ENCODE data around the gene VPS50. TPM values are rescaled to one million over a fixed set of nuclear protein-coding genes. Genes with fewer than 3 reads are reported as not detected.

The VPS50 gene
- total and polyA plus RNA-seq, 2 donors (not counting 3 experiments of a cell fraction or from before 2014, with no cell fraction given), result 6.6 to 25.6 TPM

DNA sequence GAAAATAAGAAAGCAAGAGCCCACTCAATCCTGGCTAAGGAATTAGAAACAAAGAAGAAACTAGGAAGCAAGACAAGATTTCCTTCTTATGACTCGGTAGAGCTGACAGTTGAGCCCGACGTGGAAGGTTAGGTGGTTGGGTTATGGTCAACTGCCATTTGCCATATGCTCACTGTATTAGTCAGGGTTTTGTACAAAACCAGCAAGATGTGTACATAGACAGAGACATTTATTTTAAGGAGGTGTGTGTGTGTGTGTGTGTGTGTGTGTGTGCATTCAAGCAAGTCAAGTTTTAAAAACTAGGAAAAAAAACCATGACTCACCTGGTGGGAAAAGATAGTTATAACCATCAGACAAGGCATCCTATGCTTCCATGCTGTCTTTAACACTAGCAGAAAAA, 158.5 kb downstream of the VPS50 start:
- POLR2A ChIA-PET, result no interaction called here
- Histone ChIP-seq H3K4me2 (ENCODE audit: insufficient read depth, low read length) (no peak overlapping the region), H3K27me3 (ENCODE audit: control insufficient read depth in 2 of 2, insufficient read depth in 2 of 2, low read length in 2 of 2) (peaks cover 5 to 16% of the 10 kb centered on the region in 2 experiments), H3K4me3 (replicated peaks in 1 of 3; ENCODE audit: insufficient read depth in 1 of 3, low read depth in 1 of 3, low read length in 3 of 3) (no peak overlapping the region), H3K36me3 (ENCODE audit: control insufficient read depth in 2 of 2, extremely low read depth in 1 of 2, insufficient read depth in 2 of 2, low read length in 2 of 2) (no peaks in the 10 kb centered on the region), H3K9ac (replicated peaks; ENCODE audit: extremely low read depth, insufficient read depth, low read length) (no peak overlapping the region), H3K27ac (ENCODE audit: insufficient read depth, low read depth, low read length) (no peak overlapping the region), H4K20me1 (replicated peaks; ENCODE audit: control insufficient read depth, extremely low read depth, insufficient read depth, low read length) (no peaks in the 10 kb centered on the region), H3K9me1 (replicated peaks; ENCODE audit: control insufficient read depth, extremely low read depth, insufficient read depth, low read length) (no peaks in the 10 kb centered on the region), H2AFZ (ENCODE audit: low read depth, low read length) (no peak overlapping the region), H3K4me1 (ENCODE audit: control insufficient read depth, extremely low read depth, insufficient read depth, low read length) (no peaks in the 10 kb centered on the region), H3K9me3 (replicated peaks; ENCODE audit: control insufficient read depth, insufficient read depth, low read length) (no peaks in the 10 kb centered on the region), H3K79me2 (ENCODE audit: control insufficient read depth, insufficient read depth, low read length) (no peaks in the 10 kb centered on the region)
- no TSS peak for BruUV-seq (replicated peaks)
- TF ChIP-seq JUN (IDR thresholded peaks at IDR 0.05; ENCODE audit: borderline replicate concordance, insufficient read depth, insufficient read length, low read depth) (no peak), POLR2AphosphoS5 (IDR thresholded peaks at IDR 0.05; ENCODE audit: insufficient read depth, low read depth, low read length) (no peak), EZH2 (IDR thresholded peaks at IDR 0.05; ENCODE audit: borderline replicate concordance, low read depth, low read length, severe bottlenecking) (no peak), GATA2 (IDR thresholded peaks at IDR 0.05; ENCODE audit: insufficient read depth, insufficient read length, low read depth, low read length) (no peak), FOS (IDR thresholded peaks at IDR 0.05; ENCODE audit: borderline replicate concordance, insufficient read depth, low read length) (no peak)
- TF ChIP-seq, protein P1, sequence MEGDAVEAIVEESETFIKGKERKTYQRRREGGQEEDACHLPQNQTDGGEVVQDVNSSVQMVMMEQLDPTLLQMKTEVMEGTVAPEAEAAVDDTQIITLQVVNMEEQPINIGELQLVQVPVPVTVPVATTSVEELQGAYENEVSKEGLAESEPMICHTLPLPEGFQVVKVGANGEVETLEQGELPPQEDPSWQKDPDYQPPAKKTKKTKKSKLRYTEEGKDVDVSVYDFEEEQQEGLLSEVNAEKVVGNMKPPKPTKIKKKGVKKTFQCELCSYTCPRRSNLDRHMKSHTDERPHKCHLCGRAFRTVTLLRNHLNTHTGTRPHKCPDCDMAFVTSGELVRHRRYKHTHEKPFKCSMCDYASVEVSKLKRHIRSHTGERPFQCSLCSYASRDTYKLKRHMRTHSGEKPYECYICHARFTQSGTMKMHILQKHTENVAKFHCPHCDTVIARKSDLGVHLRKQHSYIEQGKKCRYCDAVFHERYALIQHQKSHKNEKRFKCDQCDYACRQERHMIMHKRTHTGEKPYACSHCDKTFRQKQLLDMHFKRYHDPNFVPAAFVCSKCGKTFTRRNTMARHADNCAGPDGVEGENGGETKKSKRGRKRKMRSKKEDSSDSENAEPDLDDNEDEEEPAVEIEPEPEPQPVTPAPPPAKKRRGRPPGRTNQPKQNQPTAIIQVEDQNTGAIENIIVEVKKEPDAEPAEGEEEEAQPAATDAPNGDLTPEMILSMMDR (IDR thresholded peaks at IDR 0.05; ENCODE audit: extremely low read depth in 1 of 2, insufficient read depth in 1 of 2, low read depth in 1 of 2, low read length in 2 of 2), result no peak
- intact Hi-C loops (cut with micrococcal nuclease), result no loop called here
- CTCF ChIA-PET, result no interaction called here
- FAIRE-seq (no peak), DNase-seq (ENCODE audit: low read depth, low spot score) (no peak)
- dilution Hi-C loops (cut with MboI; ENCODE audit: extremely low pct_ligation_motif_present, low sequenced_read_pairs), result no loop called here
